Measurements from ENCODE around the gene KRT7. TPM values are rescaled to one million over a fixed set of nuclear protein-coding genes. Genes with fewer than 3 reads are reported as not detected.

Gene KRT7
- total RNA-seq, 1 experiment from 2014 or later, result 10.0 TPM

- no peaks in the 10 kb centered on the region for H3K23me2 ChIP-seq (ENCODE audit: insufficient read length, low read depth, low read length, poor library complexity, severe bottlenecking)
- no peak overlapping the region for H2AK5ac ChIP-seq (ENCODE audit: insufficient read length, low read length)
- H2BK20ac ChIP-seq (ENCODE audit: low read depth, low read length, poor library complexity, severe bottlenecking), result no peak overlapping the region
These were observed 61.8 kb downstream of the KRT7 start for GRCh38 chr12:52294803-52295202.

More at GRCh38 chr12:52294803-52295202, 61.8 kb downstream of the KRT7 start:
- H4K5ac ChIP-seq (ENCODE audit: insufficient read length, low read depth, low read length), result no peak overlapping the region
- H3K4ac ChIP-seq (ENCODE audit: low read depth, low read length), result no peak overlapping the region
- H4K91ac ChIP-seq (ENCODE audit: insufficient read length, low read depth, low read length), result no peak overlapping the region
- no peak overlapping the region for H4K8ac ChIP-seq (replicated peaks; ENCODE audit: insufficient read length, low read depth, low read length)
- no peak overlapping the region for H3K27ac ChIP-seq (ENCODE audit: insufficient read length, low read depth, low read length)
- H3K79me2 ChIP-seq (ENCODE audit: insufficient read depth, low read length), result no peaks in the 10 kb centered on the region
- no CpG with 5 or more reads among the region's 1 CpG for WGBS (ENCODE audit: extremely low coverage, insufficient read length, low lambda C conversion rate)
- H3K56ac ChIP-seq (ENCODE audit: insufficient read length, low read depth, low read length), result no peak overlapping the region
- H3T11ph ChIP-seq (ENCODE audit: low read length), result no peak overlapping the region
- TF ChIP-seq, protein P1, sequence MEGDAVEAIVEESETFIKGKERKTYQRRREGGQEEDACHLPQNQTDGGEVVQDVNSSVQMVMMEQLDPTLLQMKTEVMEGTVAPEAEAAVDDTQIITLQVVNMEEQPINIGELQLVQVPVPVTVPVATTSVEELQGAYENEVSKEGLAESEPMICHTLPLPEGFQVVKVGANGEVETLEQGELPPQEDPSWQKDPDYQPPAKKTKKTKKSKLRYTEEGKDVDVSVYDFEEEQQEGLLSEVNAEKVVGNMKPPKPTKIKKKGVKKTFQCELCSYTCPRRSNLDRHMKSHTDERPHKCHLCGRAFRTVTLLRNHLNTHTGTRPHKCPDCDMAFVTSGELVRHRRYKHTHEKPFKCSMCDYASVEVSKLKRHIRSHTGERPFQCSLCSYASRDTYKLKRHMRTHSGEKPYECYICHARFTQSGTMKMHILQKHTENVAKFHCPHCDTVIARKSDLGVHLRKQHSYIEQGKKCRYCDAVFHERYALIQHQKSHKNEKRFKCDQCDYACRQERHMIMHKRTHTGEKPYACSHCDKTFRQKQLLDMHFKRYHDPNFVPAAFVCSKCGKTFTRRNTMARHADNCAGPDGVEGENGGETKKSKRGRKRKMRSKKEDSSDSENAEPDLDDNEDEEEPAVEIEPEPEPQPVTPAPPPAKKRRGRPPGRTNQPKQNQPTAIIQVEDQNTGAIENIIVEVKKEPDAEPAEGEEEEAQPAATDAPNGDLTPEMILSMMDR (conservative IDR thresholded peaks at IDR 0.05), result no peak
- Mint-ChIP-seq H3K36me3 (ENCODE audit: insufficient read depth in 1 of 3, low read depth in 3 of 3) (no peaks in the 10 kb centered on the region), H3K27me3 (ENCODE audit: low read depth) (peaks cover 36% of the 10 kb centered on the region), H3K27ac (no peak overlapping the region), H3K4me1 (peaks cover 0 to 4% of the 10 kb centered on the region in 2 experiments; a peak in 2 of 4 replicates), H3K4me3 (no peak overlapping the region), H3K9me3 (no peaks in the 10 kb centered on the region)
- no peak overlapping the region for H2AFZ ChIP-seq (ENCODE audit: low read length)
- H3K9me3 ChIP-seq (ENCODE audit: control insufficient read depth, low read depth, low read length), result no peaks in the 10 kb centered on the region
- H3K79me1 ChIP-seq (ENCODE audit: insufficient read depth, low read depth, low read length, poor library complexity, severe bottlenecking), result no peaks in the 10 kb centered on the region
- no peaks in the 10 kb centered on the region for H3K4me1 ChIP-seq (ENCODE audit: insufficient read depth, low read length)
- H3K27me3 ChIP-seq (ENCODE audit: insufficient read depth, low read length), result no peaks in the 10 kb centered on the region; the same call in 1 of the 2 replicates
- H3K23ac ChIP-seq (ENCODE audit: insufficient read length, low read depth, low read length), result no peak overlapping the region
- H3K9ac ChIP-seq (ENCODE audit: extremely low read depth, insufficient read length, low read length), result no peak overlapping the region
- no peak overlapping the region for H3K14ac ChIP-seq (ENCODE audit: insufficient read depth, low read length)
- H2BK12ac ChIP-seq (ENCODE audit: insufficient read length, low read depth, low read length), result no peak overlapping the region
- DNase-seq, result no peak
- H3K4me2 ChIP-seq (ENCODE audit: insufficient read depth, insufficient read length, low read length), result no peak overlapping the region
- H4K20me1 ChIP-seq (ENCODE audit: control insufficient read depth, insufficient read depth, insufficient read length), result no peaks in the 10 kb centered on the region
- H2BK120ac ChIP-seq (ENCODE audit: low read depth, low read length, poor library complexity, severe bottlenecking), result no peak overlapping the region
- H3K18ac ChIP-seq (ENCODE audit: insufficient read length, low read depth, low read length), result no peak overlapping the region
- no peak overlapping the region for H2BK5ac ChIP-seq (ENCODE audit: insufficient read length, low read length)
- no peak overlapping the region for H2BK15ac ChIP-seq (ENCODE audit: low read depth, low read length)
